K562 (cell line): ENCODE results near the gene HOXA11.

Experiments
- ETV5 ChIP-seq: sonication (generic); formaldehyde crosslinking; IDR thresholded peaks from 2 replicates; pipeline ENCODE4 v1.4.0; 2020; ENCODE audit warnings: low read depth, mild to moderate bottlenecking, missing genetic modification reagents
- ZNF24 ChIP-seq: fragments of 450-650 bp; IDR thresholded peaks from 2 replicates; pipeline ENCODE4 v1.6.1; 2016
- ZNF3 ChIP-seq: fragments of 250-450 bp; sonication (Bioruptor Pico); IDR thresholded peaks from 2 replicates; pipeline ENCODE4 v1.5.0; 2021; ENCODE audit warnings: mild to moderate bottlenecking, moderate library complexity
- TF ChIP-seq, protein P1 (sequence below), 3 experiments: IDR thresholded peaks in 2 of 3; conservative IDR thresholded peaks in 1 of 3; 2 replicates each; pipeline ENCODE4 v1.5.1; 2011 to 2012; ENCODE audit warnings: low read length in 3 of 3, mild to moderate bottlenecking in 3 of 3, control low read depth in 2 of 3, improper control_type of control experiment in 1 of 3, inconsistent platforms in 1 of 3, low read depth in 1 of 3, mixed read lengths in 1 of 3, moderate library complexity in 1 of 3; ENCODE audit not compliant: insufficient read depth in 2 of 3
- TF ChIP-seq, protein P2 (sequence below): fragments of 200-800 bp; sonication (Bioruptor generic); IDR thresholded peaks from 2 replicates; pipeline ENCODE4 v1.6.1; 2017; ENCODE audit warnings: missing genetic modification characterization, missing compliant biosample characterization
- TF ChIP-seq, protein P3 (sequence below): fragments of 450-650 bp; IDR thresholded peaks from 2 replicates; pipeline ENCODE4 v1.6.1; 2016; ENCODE audit warnings: mild to moderate bottlenecking, moderate library complexity

DNA sequence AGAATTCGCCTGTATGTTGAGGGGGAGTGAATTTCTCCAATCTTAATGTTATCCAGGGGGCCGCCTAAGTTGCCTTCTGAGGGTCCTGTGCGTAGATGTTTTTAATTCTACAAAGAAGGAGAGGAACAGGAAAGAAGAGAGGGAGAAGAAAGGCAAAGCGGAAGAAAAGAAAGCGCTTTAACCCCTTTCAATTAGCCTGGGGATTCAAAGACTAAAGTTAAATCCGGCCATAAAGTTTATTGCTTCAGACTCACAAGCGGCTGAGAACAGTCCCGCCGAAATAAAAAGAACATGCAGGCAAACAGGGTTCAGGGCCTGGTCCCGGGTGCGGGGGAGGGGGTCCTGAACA, 46.1 kb downstream of the HOXA11 start:
- no peak for TF ChIP-seq ZNF3 (CRISPR knock-in tag)
- TF ChIP-seq, protein P1, sequence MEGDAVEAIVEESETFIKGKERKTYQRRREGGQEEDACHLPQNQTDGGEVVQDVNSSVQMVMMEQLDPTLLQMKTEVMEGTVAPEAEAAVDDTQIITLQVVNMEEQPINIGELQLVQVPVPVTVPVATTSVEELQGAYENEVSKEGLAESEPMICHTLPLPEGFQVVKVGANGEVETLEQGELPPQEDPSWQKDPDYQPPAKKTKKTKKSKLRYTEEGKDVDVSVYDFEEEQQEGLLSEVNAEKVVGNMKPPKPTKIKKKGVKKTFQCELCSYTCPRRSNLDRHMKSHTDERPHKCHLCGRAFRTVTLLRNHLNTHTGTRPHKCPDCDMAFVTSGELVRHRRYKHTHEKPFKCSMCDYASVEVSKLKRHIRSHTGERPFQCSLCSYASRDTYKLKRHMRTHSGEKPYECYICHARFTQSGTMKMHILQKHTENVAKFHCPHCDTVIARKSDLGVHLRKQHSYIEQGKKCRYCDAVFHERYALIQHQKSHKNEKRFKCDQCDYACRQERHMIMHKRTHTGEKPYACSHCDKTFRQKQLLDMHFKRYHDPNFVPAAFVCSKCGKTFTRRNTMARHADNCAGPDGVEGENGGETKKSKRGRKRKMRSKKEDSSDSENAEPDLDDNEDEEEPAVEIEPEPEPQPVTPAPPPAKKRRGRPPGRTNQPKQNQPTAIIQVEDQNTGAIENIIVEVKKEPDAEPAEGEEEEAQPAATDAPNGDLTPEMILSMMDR (IDR thresholded peaks at IDR 0.05 in 2 of 3, conservative IDR thresholded peaks at IDR 0.05 in 1 of 3; ENCODE audit: insufficient read depth in 2 of 3, low read depth in 1 of 3, low read length in 3 of 3), result no peak
- no peak for TF ChIP-seq ETV5 (CRISPR knock-in tag)
- TF ChIP-seq, protein P2, sequence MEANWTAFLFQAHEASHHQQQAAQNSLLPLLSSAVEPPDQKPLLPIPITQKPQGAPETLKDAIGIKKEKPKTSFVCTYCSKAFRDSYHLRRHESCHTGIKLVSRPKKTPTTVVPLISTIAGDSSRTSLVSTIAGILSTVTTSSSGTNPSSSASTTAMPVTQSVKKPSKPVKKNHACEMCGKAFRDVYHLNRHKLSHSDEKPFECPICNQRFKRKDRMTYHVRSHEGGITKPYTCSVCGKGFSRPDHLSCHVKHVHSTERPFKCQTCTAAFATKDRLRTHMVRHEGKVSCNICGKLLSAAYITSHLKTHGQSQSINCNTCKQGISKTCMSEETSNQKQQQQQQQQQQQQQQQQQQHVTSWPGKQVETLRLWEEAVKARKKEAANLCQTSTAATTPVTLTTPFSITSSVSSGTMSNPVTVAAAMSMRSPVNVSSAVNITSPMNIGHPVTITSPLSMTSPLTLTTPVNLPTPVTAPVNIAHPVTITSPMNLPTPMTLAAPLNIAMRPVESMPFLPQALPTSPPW (CRISPR knock-in tag), result no peak
- TF ChIP-seq, protein P3, sequence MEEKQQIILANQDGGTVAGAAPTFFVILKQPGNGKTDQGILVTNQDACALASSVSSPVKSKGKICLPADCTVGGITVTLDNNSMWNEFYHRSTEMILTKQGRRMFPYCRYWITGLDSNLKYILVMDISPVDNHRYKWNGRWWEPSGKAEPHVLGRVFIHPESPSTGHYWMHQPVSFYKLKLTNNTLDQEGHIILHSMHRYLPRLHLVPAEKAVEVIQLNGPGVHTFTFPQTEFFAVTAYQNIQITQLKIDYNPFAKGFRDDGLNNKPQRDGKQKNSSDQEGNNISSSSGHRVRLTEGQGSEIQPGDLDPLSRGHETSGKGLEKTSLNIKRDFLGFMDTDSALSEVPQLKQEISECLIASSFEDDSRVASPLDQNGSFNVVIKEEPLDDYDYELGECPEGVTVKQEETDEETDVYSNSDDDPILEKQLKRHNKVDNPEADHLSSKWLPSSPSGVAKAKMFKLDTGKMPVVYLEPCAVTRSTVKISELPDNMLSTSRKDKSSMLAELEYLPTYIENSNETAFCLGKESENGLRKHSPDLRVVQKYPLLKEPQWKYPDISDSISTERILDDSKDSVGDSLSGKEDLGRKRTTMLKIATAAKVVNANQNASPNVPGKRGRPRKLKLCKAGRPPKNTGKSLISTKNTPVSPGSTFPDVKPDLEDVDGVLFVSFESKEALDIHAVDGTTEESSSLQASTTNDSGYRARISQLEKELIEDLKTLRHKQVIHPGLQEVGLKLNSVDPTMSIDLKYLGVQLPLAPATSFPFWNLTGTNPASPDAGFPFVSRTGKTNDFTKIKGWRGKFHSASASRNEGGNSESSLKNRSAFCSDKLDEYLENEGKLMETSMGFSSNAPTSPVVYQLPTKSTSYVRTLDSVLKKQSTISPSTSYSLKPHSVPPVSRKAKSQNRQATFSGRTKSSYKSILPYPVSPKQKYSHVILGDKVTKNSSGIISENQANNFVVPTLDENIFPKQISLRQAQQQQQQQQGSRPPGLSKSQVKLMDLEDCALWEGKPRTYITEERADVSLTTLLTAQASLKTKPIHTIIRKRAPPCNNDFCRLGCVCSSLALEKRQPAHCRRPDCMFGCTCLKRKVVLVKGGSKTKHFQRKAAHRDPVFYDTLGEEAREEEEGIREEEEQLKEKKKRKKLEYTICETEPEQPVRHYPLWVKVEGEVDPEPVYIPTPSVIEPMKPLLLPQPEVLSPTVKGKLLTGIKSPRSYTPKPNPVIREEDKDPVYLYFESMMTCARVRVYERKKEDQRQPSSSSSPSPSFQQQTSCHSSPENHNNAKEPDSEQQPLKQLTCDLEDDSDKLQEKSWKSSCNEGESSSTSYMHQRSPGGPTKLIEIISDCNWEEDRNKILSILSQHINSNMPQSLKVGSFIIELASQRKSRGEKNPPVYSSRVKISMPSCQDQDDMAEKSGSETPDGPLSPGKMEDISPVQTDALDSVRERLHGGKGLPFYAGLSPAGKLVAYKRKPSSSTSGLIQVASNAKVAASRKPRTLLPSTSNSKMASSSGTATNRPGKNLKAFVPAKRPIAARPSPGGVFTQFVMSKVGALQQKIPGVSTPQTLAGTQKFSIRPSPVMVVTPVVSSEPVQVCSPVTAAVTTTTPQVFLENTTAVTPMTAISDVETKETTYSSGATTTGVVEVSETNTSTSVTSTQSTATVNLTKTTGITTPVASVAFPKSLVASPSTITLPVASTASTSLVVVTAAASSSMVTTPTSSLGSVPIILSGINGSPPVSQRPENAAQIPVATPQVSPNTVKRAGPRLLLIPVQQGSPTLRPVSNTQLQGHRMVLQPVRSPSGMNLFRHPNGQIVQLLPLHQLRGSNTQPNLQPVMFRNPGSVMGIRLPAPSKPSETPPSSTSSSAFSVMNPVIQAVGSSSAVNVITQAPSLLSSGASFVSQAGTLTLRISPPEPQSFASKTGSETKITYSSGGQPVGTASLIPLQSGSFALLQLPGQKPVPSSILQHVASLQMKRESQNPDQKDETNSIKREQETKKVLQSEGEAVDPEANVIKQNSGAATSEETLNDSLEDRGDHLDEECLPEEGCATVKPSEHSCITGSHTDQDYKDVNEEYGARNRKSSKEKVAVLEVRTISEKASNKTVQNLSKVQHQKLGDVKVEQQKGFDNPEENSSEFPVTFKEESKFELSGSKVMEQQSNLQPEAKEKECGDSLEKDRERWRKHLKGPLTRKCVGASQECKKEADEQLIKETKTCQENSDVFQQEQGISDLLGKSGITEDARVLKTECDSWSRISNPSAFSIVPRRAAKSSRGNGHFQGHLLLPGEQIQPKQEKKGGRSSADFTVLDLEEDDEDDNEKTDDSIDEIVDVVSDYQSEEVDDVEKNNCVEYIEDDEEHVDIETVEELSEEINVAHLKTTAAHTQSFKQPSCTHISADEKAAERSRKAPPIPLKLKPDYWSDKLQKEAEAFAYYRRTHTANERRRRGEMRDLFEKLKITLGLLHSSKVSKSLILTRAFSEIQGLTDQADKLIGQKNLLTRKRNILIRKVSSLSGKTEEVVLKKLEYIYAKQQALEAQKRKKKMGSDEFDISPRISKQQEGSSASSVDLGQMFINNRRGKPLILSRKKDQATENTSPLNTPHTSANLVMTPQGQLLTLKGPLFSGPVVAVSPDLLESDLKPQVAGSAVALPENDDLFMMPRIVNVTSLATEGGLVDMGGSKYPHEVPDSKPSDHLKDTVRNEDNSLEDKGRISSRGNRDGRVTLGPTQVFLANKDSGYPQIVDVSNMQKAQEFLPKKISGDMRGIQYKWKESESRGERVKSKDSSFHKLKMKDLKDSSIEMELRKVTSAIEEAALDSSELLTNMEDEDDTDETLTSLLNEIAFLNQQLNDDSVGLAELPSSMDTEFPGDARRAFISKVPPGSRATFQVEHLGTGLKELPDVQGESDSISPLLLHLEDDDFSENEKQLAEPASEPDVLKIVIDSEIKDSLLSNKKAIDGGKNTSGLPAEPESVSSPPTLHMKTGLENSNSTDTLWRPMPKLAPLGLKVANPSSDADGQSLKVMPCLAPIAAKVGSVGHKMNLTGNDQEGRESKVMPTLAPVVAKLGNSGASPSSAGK, result no peak
- no peak for TF ChIP-seq ZNF24
